CD4-positive, CD25-positive, alpha-beta regulatory T cell (primary cell): Measurements from ENCODE around the gene OR2M5. TPM values are rescaled to one million over a fixed set of nuclear protein-coding genes. Genes with fewer than 3 reads are reported as not detected.

Experiments
- ATAC-seq, 2 donors: fragments of 150-1000 bp; cut with Tn5 transposase; one replicate each; pipeline ENCODE4 v1.10.0; 2021; ENCODE audit warnings: low read depth in 2 of 2, moderate number of reproducible peaks in 2 of 2, moderate library complexity in 1 of 2
- DNase-seq, 3 donors: peaks; one replicate each; pipeline versions ENCODE4 v3.0.0 to v3.0.0-alpha.2; 2012 to 2022; ENCODE audit warnings: mixed read lengths in 1 of 3
- H3K27ac ChIP-seq: one replicate; pipeline ENCODE4 v1.7.0; 2013; ENCODE audit warnings: mild to moderate bottlenecking, low read length; ENCODE audit not compliant: insufficient read depth, poor library complexity, severe bottlenecking
- H3K27me3 ChIP-seq: one replicate; pipeline ENCODE4 v1.7.0; 2013; ENCODE audit warnings: low read length; ENCODE audit not compliant: control insufficient read depth, insufficient read depth
- H3K36me3 ChIP-seq: one replicate; pipeline ENCODE4 v1.7.0; 2013; ENCODE audit warnings: mild to moderate bottlenecking, low read length, moderate library complexity; ENCODE audit not compliant: control insufficient read depth, insufficient read depth
- H3K4me1 ChIP-seq: 2 replicates; pipeline ENCODE4 v1.7.0; 2013; ENCODE audit warnings: mild to moderate bottlenecking, low read length; ENCODE audit not compliant: insufficient read depth, control insufficient read depth, poor library complexity, severe bottlenecking
- H3K4me3 ChIP-seq: one replicate; pipeline ENCODE4 v1.7.0; 2013; ENCODE audit warnings: low read depth, mild to moderate bottlenecking, low read length, moderate library complexity
- H3K9me3 ChIP-seq, 2 experiments: 1 replicate in 1 of 2; 2 replicates in 1 of 2; pipeline ENCODE4 v1.7.0; 2013; ENCODE audit warnings: low read length in 2 of 2, mild to moderate bottlenecking in 1 of 2, moderate library complexity in 1 of 2; ENCODE audit not compliant: control insufficient read depth in 2 of 2
- H3K27ac Mint-ChIP-seq, 3 donors: one replicate each; pipeline ENCODE4 v1.8.0; 2020 to 2022; ENCODE audit warnings: mild to moderate bottlenecking in 3 of 3, mixed read lengths in 3 of 3, moderate library complexity in 2 of 3
- H3K27me3 Mint-ChIP-seq: one replicate; pipeline ENCODE4 v1.8.0; 2022; ENCODE audit warnings: mild to moderate bottlenecking, mixed read lengths
- H3K36me3 Mint-ChIP-seq: one replicate; pipeline ENCODE4 v1.8.0; 2020; ENCODE audit warnings: mixed read lengths
- H3K4me1 Mint-ChIP-seq, 4 donors: one replicate each; pipeline ENCODE4 v1.8.0; 2020 to 2022; ENCODE audit warnings: mixed read lengths in 4 of 4, mild to moderate bottlenecking in 1 of 4
- H3K4me3 Mint-ChIP-seq, 4 donors: one replicate each; pipeline ENCODE4 v1.8.0; 2020 to 2022; ENCODE audit warnings: mild to moderate bottlenecking in 4 of 4, mixed read lengths in 4 of 4, moderate library complexity in 3 of 4
- H3K9me3 Mint-ChIP-seq, 7 donors: one replicate each; pipeline ENCODE4 v1.8.0; 2020 to 2022; ENCODE audit warnings: mixed read lengths in 7 of 7, mild to moderate bottlenecking in 3 of 7, moderate library complexity in 2 of 7
- polyA plus RNA-seq, 4 donors: library from polyadenylated mRNA; unstranded; fragments of 300-500 nt; fragmentation: Illumina TruSeq; gene quantifications; one replicate each; pipeline ENCODE4 v1.2.3, GENCODE V29; 2021
- total RNA-seq: library from RNA; stranded (reverse); gene quantifications from one replicate; pipeline ENCODE4 v1.2.3, GENCODE V29; 2022

The OR2M5 gene
- total and polyA plus RNA-seq, 5 donors from 2014 or later, result not detected

DNA sequence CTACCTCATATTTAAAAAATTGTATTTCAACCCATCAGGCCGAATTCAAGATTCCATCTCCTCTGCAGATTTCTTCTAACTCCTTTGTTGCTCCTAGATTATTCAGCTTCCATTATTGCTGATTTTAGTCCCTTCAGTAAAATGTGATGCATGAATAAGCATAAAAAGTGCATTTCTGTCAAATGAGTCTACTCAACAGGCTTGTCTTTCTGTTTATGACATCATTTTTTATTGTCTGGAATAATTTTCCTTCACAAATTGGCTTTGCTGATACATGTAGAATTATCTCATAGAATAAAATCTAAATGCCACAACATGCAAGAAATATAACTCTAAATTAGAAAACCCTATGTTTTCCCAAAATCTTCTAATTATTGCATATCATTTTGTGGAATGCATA, 1.6 kb upstream of the OR2M5 start:
- Histone ChIP-seq H3K27me3 (no peaks in the 10 kb centered on the region), H3K9me3 (no peaks in the 10 kb centered on the region), H3K36me3 (no peaks in the 10 kb centered on the region), H3K4me1 (no peaks in the 10 kb centered on the region), H3K27ac (no peak overlapping the region), H3K4me3 (no peak overlapping the region)
- H3K9me3 Mint-ChIP-seq, result peaks cover 0 to 8% (median 5%) of the 10 kb centered on the region in 7 donors
- no peaks in the 10 kb centered on the region for H3K36me3 Mint-ChIP-seq
- no peaks in the 10 kb centered on the region for H3K27me3 Mint-ChIP-seq
- no peak overlapping the region for H3K4me3 Mint-ChIP-seq
- no peak for DNase-seq
- no peak for ATAC-seq
- H3K27ac Mint-ChIP-seq, result no peak overlapping the region
- H3K4me1 Mint-ChIP-seq, result no peaks in the 10 kb centered on the region

DNA sequence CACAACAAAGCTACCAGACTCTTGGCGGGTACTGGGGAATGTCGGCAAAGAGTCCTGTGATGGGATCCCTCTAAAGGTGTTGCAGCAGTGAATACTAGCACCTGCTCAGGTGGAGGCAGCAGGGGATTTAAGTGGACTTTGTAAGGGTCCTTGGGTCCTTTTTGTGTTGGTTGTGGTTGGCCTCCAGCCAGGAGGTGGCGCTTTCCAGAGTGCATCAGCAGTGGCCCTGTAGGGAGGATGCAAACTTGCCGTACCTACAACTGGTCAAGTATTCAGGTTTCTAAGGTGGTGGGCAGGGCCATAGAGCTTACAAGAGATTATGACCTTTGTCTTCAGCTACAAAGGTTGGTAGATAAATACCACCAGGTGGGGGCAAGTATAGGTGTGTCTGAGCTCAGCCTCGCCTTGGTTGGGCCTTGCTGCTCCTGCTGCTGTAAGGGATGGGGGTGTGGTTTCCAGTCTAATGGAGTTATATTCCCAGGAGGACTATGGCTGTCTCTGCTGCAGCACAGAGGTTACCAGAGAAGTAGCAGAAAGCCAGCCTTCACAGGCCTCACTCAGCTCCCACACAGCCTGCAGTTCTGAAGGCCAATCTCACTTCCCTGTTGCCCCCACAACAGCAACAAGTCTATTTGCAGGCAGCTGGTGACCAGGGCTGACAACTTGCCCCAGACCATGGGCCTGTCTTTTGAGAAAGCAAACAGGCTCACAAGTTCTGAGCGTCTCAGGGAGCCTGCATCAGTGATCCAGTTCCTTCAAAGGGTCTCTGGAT, 7.3 kb downstream of the OR2M5 start:
- Histone ChIP-seq H3K4me3 (no peak overlapping the region), H3K27me3 (no peaks in the 10 kb centered on the region), H3K36me3 (no peaks in the 10 kb centered on the region), H3K27ac (no peak overlapping the region), H3K4me1 (no peaks in the 10 kb centered on the region), H3K9me3 (no peaks in the 10 kb centered on the region)
- no peaks in the 10 kb centered on the region for H3K36me3 Mint-ChIP-seq
- no peaks in the 10 kb centered on the region for H3K4me1 Mint-ChIP-seq
- H3K27me3 Mint-ChIP-seq, result no peaks in the 10 kb centered on the region
- no peak overlapping the region for H3K4me3 Mint-ChIP-seq
- DNase-seq (no peak), ATAC-seq (no peak)
- peaks cover 1 to 13% (median 7%) of the 10 kb centered on the region in 7 donors for H3K9me3 Mint-ChIP-seq
- H3K27ac Mint-ChIP-seq, result no peak overlapping the region

DNA sequence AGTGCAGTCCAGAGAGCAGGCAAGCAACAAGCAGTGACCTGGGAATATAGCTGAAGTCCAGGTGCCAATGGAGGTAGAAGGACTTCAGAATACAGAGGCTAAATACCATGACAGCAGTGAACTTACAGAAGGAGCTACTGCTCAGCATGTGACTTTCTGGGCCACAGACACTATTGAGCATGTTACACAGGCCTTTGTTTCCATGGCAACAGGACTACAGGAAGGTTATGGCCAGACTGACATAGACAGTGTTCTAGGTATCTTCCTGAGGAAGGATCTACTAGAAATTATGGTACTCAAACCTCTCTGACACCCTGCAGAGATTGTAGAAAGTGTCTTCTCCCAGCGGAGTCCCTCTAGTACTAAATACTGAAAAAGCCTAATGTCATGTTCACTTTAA, 11.0 kb downstream of the OR2M5 start:
- no peaks in the 10 kb centered on the region for H3K36me3 Mint-ChIP-seq
- H3K27me3 Mint-ChIP-seq, result no peaks in the 10 kb centered on the region
- DNase-seq, result no peak
- no peak for ATAC-seq
- H3K4me3 Mint-ChIP-seq, result no peak overlapping the region
- peaks cover 0 to 5% (median 4%) of the 10 kb centered on the region in 7 donors for H3K9me3 Mint-ChIP-seq
- no peaks in the 10 kb centered on the region for H3K4me1 ChIP-seq
- no peaks in the 10 kb centered on the region for H3K9me3 ChIP-seq
- no peak overlapping the region for H3K27ac ChIP-seq
- no peaks in the 10 kb centered on the region for H3K36me3 ChIP-seq
- no peaks in the 10 kb centered on the region for H3K27me3 ChIP-seq
- no peaks in the 10 kb centered on the region for H3K4me1 Mint-ChIP-seq
- H3K4me3 ChIP-seq, result no peak overlapping the region
- H3K27ac Mint-ChIP-seq, result no peak overlapping the region

DNA sequence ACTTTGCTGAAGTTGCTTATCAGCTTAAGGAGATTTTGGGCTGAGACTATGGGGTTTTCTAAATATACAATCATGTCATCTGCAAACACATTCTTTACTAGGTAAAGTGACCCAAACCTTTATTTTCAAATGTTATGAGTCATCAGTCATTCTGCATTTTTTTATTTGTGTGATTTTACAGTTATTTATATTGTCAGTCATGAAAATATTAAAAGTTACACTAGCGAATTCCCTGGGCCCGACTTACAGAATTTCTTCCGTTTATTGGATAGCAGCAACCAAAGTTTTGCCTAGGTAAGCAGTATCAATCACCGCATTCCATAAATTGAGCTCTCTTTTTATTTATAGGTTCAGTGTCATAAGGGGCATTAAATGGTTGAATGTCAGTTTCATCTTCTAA, 13.8 kb downstream of the OR2M5 start:
- H3K27me3 Mint-ChIP-seq, result no peaks in the 10 kb centered on the region

DNA sequence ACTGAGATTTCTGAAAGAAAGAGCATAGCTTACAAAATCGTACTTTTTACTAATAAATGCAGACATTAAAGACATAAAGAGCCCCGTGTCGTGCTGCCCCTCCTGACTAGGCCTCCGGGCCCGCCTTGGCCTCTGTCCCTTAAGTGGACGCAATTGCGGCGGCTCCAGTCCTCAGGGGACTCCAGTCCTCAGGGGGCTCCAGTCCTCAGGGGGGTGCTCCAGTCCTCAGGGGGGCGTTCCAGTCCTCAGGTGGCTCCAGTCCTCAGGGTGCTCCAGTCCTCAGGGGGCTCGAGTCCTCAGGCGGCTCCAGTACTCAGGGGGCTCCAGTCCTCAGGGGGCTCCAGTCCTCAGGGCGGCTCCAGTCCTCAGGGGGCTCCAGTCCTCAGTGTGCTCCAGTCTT, 19.1 kb downstream of the OR2M5 start:
- no peak overlapping the region for H3K27ac ChIP-seq
- no peak overlapping the region for H3K4me3 ChIP-seq
- H3K4me3 Mint-ChIP-seq, result no peak overlapping the region
- no peak for ATAC-seq
- H3K9me3 Mint-ChIP-seq, result peaks cover 0 to 8% (median 5%) of the 10 kb centered on the region in 7 donors
- no peaks in the 10 kb centered on the region for H3K4me1 Mint-ChIP-seq
- no peaks in the 10 kb centered on the region for H3K27me3 Mint-ChIP-seq
- no peaks in the 10 kb centered on the region for H3K9me3 ChIP-seq
- H3K4me1 ChIP-seq, result no peaks in the 10 kb centered on the region
- no peaks in the 10 kb centered on the region for H3K36me3 Mint-ChIP-seq
- no peak overlapping the region for H3K27ac Mint-ChIP-seq
- H3K36me3 ChIP-seq, result no peaks in the 10 kb centered on the region
- no peaks in the 10 kb centered on the region for H3K27me3 ChIP-seq
- no peak for DNase-seq

More for the DNA sequence above, 13.8 kb downstream of the OR2M5 start:
- ATAC-seq (no peak), DNase-seq (no peak)
- Histone ChIP-seq H3K36me3 (no peaks in the 10 kb centered on the region), H3K4me1 (no peaks in the 10 kb centered on the region), H3K27ac (no peak overlapping the region), H3K27me3 (no peaks in the 10 kb centered on the region), H3K4me3 (no peak overlapping the region), H3K9me3 (no peaks in the 10 kb centered on the region)
- H3K4me3 Mint-ChIP-seq, result no peak overlapping the region
- no peaks in the 10 kb centered on the region for H3K4me1 Mint-ChIP-seq
- no peaks in the 10 kb centered on the region for H3K36me3 Mint-ChIP-seq
- peaks cover 0 to 5% (median 2%) of the 10 kb centered on the region in 7 donors for H3K9me3 Mint-ChIP-seq
- H3K27ac Mint-ChIP-seq, result no peak overlapping the region

DNA sequence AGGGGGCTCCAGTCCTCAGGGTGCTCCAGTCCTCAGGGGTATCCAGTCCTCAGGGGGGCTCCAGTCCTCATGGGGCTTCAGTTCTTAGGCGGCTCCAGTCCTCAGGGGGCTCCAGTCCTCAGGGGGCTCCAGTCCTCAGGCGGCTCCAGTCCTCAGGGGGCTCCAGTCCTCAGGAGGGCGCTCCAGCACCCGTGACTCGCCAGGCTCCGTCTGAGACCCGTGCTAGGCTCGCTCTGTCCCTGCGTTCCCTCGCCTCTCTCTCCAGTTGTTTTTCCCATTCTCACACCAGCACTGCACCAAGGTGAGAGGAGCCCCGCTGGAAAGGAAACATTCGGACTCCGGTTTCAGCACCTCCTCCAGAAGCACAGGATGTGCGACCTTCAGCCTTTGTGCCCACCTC, 20.2 kb downstream of the OR2M5 start:
- DNase-seq (no peak), ATAC-seq (no peak)
- Histone ChIP-seq H3K27ac (no peak overlapping the region), H3K27me3 (no peaks in the 10 kb centered on the region), H3K9me3 (no peaks in the 10 kb centered on the region), H3K4me1 (no peaks in the 10 kb centered on the region), H3K4me3 (no peak overlapping the region), H3K36me3 (no peaks in the 10 kb centered on the region)
- H3K27ac Mint-ChIP-seq, result no peak overlapping the region
- no peaks in the 10 kb centered on the region for H3K36me3 Mint-ChIP-seq
- no peaks in the 10 kb centered on the region for H3K4me1 Mint-ChIP-seq
- peaks cover 0 to 6% (median 3%) of the 10 kb centered on the region in 7 donors for H3K9me3 Mint-ChIP-seq
- no peak overlapping the region for H3K4me3 Mint-ChIP-seq
- H3K27me3 Mint-ChIP-seq, result no peaks in the 10 kb centered on the region

DNA sequence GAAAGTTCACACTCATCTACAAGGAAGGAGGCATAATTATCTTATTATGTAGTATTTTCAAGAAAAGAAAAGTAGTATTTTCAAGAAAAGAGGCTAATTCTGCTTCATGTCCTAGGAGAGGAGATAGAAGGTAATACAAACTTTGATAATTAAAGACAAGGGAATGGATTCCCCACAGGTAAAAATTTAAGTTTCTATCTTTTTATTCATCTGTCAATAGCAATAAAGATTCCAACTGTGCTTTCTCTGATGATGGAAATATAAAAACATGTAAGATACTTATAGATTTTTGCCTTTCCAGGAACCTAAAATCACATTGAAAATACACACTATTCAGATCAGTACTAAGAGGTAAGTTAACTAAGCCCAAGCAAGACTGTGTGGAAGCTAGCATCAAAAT, 29.6 kb downstream of the OR2M5 start, which contains the start of gene OR2M2:
TSS of gene OR2M2 (plus strand) at position 301 of the 400 bp plus-strand sequence. CDS start 5,165 bp downstream, outside the sequence.
- H3K9me3 ChIP-seq, result no peaks in the 10 kb centered on the region
- no peak within 1 kb of the TSS for H3K4me3 ChIP-seq
- DNase-seq (no peak), ATAC-seq (no peak)
- no peaks in the 10 kb centered on the region for H3K27me3 ChIP-seq
- no peaks in the 10 kb centered on the region for H3K4me1 ChIP-seq
- Mint-ChIP-seq H3K27ac (no peak within 1 kb of the TSS), H3K4me3 (no peak within 1 kb of the TSS), H3K4me1 (no peaks in the 10 kb centered on the region), H3K9me3 (peaks cover 0 to 3% (median 0%) of the 10 kb centered on the region in 7 donors), H3K27me3 (no peaks in the 10 kb centered on the region), H3K36me3 (no peaks in the 10 kb centered on the region)
- H3K27ac ChIP-seq, result no peak within 1 kb of the TSS
- no peaks in the 10 kb centered on the region for H3K36me3 ChIP-seq

DNA sequence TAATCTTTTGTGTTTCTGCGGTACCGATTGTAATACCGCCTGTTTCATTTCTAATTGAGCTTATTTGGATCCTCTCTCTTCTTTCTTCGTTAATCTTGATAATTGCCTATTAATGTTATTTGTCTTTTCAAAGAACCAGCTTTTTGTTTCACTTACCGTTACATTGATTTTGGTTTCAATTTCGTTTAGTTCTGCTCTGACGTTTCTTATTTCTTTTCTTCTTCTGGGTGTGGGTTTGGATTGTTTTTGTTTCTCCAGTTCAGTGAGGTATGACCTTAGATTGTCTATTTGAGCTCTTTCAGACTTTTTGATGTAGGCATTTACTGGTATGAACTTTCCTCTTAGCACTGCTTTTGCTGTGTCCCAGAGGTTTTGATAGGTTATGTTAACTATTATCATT, 39.0 kb downstream of the OR2M5 start:
- H3K9me3 Mint-ChIP-seq, result peaks cover 0 to 20% (median 5%) of the 10 kb centered on the region in 7 donors
- H3K36me3 ChIP-seq, result no peaks in the 10 kb centered on the region
- H3K9me3 ChIP-seq, result no peaks in the 10 kb centered on the region
- H3K4me1 Mint-ChIP-seq, result no peaks in the 10 kb centered on the region
- H3K4me3 ChIP-seq, result no peak overlapping the region
- H3K27me3 Mint-ChIP-seq, result no peaks in the 10 kb centered on the region
- ATAC-seq (no peak), DNase-seq (no peak)
- H3K27ac Mint-ChIP-seq, result no peak overlapping the region
- no peaks in the 10 kb centered on the region for H3K27me3 ChIP-seq
- no peaks in the 10 kb centered on the region for H3K36me3 Mint-ChIP-seq
- H3K27ac ChIP-seq, result no peak overlapping the region
- H3K4me3 Mint-ChIP-seq, result no peak overlapping the region
- no peaks in the 10 kb centered on the region for H3K4me1 ChIP-seq
